H1 (cell line): Measurements from ENCODE around the gene DEFB112. TPM values are rescaled to one million over a fixed set of nuclear protein-coding genes. Genes with fewer than 3 reads are reported as not detected.

Experiments used
- CTCF ChIA-PET: fragments of 300-600 bp; sonication (Branson Sonifier 250); formaldehyde crosslinking; loops from one replicate; lab custom pipeline; 2021; ENCODE audit not compliant: partially characterized antibody; lab: Charles Lee
- POLR2A ChIA-PET: fragments of 300-600 bp; sonication (Branson Sonifier 250); formaldehyde crosslinking; loops from one replicate; lab custom pipeline; 2021; ENCODE audit warnings: inconsistent platforms; ENCODE audit not compliant: partially characterized antibody; lab: Charles Lee
- DNase-seq, 2 experiments: peaks; one replicate each; pipeline versions ENCODE4 v3.0.0 to v3.0.0-alpha.2; 2010 to 2022; ENCODE audit warnings: low spot score in 2 of 2, low read depth in 1 of 2, mixed read lengths in 1 of 2
- FAIRE-seq: peaks from 2 replicates; lab custom pipeline; 2011; peaks lifted over from hg19 to GRCh38; lab: Jason Lieb, UNC
- H2AFZ ChIP-seq: 2 replicates; pipeline ENCODE4 v1.8.1; 2012; ENCODE audit warnings: low read length, inconsistent platforms
- H2AK5ac ChIP-seq: 2 replicates; pipeline ENCODE4 v1.6.1; 2013; ENCODE audit warnings: low read depth, low read length
- H2BK120ac ChIP-seq: replicated peaks from 2 replicates; pipeline ENCODE3; 2013; ENCODE audit warnings: low read depth, low read length, inconsistent platforms
- H2BK12ac ChIP-seq: 2 replicates; pipeline ENCODE4 v1.6.1; 2013; ENCODE audit warnings: low read depth, low read length
- H2BK15ac ChIP-seq: 2 replicates; pipeline ENCODE4 v1.6.1; 2013; ENCODE audit warnings: low read length
- H2BK20ac ChIP-seq: 2 replicates; pipeline ENCODE4 v1.6.1; 2013; ENCODE audit warnings: low read length
- H2BK5ac ChIP-seq: 2 replicates; pipeline ENCODE4 v1.6.1; 2013; ENCODE audit warnings: low read depth, low read length
- H3K14ac ChIP-seq: 2 replicates; pipeline ENCODE4 v1.6.1; 2013; ENCODE audit warnings: inconsistent platforms; ENCODE audit not compliant: insufficient read length
- H3K18ac ChIP-seq: 2 replicates; pipeline ENCODE4 v1.6.1; 2013; ENCODE audit warnings: low read length; ENCODE audit errors: extremely low read depth
- H3K23ac ChIP-seq: 2 replicates; pipeline ENCODE4 v1.6.1; 2013; ENCODE audit warnings: inconsistent platforms; ENCODE audit not compliant: insufficient read length
- H3K23me2 ChIP-seq: 2 replicates; pipeline ENCODE4 v1.6.1; 2013; ENCODE audit warnings: low read depth, low read length
- H3K27ac ChIP-seq: 2 replicates; pipeline ENCODE4 v1.6.1; 2011; ENCODE audit warnings: low read depth, low read length, inconsistent platforms
- H3K27me3 ChIP-seq, 4 experiments: replicated peaks in 1 of 4; 1 replicate in 1 of 4; 2 replicates in 3 of 4; pipeline versions ENCODE4 v1.6.1 to v1.8.1; 2011 to 2013; ENCODE audit warnings: low read length in 3 of 4, mild to moderate bottlenecking in 3 of 4, inconsistent platforms in 2 of 4, mixed read lengths in 2 of 4, moderate library complexity in 1 of 4; ENCODE audit not compliant: control insufficient read depth in 3 of 4, insufficient read depth in 3 of 4; ENCODE audit errors: extremely low read depth in 1 of 4
- H3K36me3 ChIP-seq, 4 experiments: 2 replicates each; pipeline versions ENCODE4 v1.6.1 to v1.8.1; 2011 to 2013; ENCODE audit warnings: mild to moderate bottlenecking in 4 of 4, low read length in 3 of 4, moderate library complexity in 2 of 4, control low read depth in 1 of 4, inconsistent platforms in 1 of 4; ENCODE audit not compliant: insufficient read depth in 4 of 4, control insufficient read depth in 2 of 4
- H3K4ac ChIP-seq: replicated peaks from 2 replicates; pipeline ENCODE3; 2013; ENCODE audit warnings: low read length, low read depth, mixed read lengths, inconsistent platforms; ENCODE audit not compliant: insufficient read length
- H3K4me1 ChIP-seq, 4 experiments: replicated peaks in 1 of 4; 1 replicate in 1 of 4; 2 replicates in 3 of 4; pipeline versions ENCODE4 v1.6.1 to v1.8.1; 2011 to 2013; ENCODE audit warnings: low read length in 3 of 4, inconsistent platforms in 2 of 4, mixed read lengths in 1 of 4; ENCODE audit not compliant: insufficient read depth in 4 of 4, control insufficient read depth in 3 of 4
- H3K4me2 ChIP-seq, 2 experiments: 2 replicates each; pipeline versions ENCODE4 v1.6.1 to v1.8.1; 2011 to 2013; ENCODE audit warnings: low read depth in 2 of 2, low read length in 2 of 2, control low read depth in 1 of 2, inconsistent platforms in 1 of 2, mild to moderate bottlenecking in 1 of 2; ENCODE audit not compliant: insufficient read depth in 1 of 2
- H3K4me3 ChIP-seq, 4 experiments: fragments of 200-600, 300-600 bp in 1 of 4; sonication (generic), shearing (Covaris generic), sonication (Bioruptor Twin) in 1 of 4; 2 replicates each; pipeline versions ENCODE4 v1.5.1 to v1.8.1; 2011 to 2016; ENCODE audit warnings: low read length in 4 of 4, low read depth in 3 of 4, control low read depth in 2 of 4, inconsistent platforms in 2 of 4, mild to moderate bottlenecking in 2 of 4, mixed read lengths in 1 of 4, moderate library complexity in 1 of 4; ENCODE audit not compliant: insufficient read depth in 2 of 4; ENCODE audit errors: extremely low read depth in 1 of 4
- H3K56ac ChIP-seq: replicated peaks from 2 replicates; pipeline ENCODE3; 2013; ENCODE audit warnings: low read depth, mild to moderate bottlenecking, mixed read lengths, low read length, inconsistent platforms; ENCODE audit not compliant: insufficient read length
- H3K79me1 ChIP-seq: 2 replicates; pipeline ENCODE4 v1.6.1; 2013; ENCODE audit warnings: low read depth, low read length, control low read depth
- H3K79me2 ChIP-seq, 2 experiments: 2 replicates each; pipeline versions ENCODE4 v1.6.1 to v1.8.1; 2012 to 2013; ENCODE audit warnings: low read length in 2 of 2, mild to moderate bottlenecking in 2 of 2, inconsistent platforms in 1 of 2; ENCODE audit not compliant: insufficient read depth in 2 of 2, control insufficient read depth in 1 of 2
- H3K9ac ChIP-seq, 4 experiments: replicated peaks in 1 of 4; 1 replicate in 1 of 4; 2 replicates in 3 of 4; pipeline versions ENCODE4 v1.6.1 to v1.8.1; 2011 to 2013; ENCODE audit warnings: low read depth in 3 of 4, low read length in 3 of 4, control low read depth in 2 of 4, mild to moderate bottlenecking in 2 of 4, moderate library complexity in 2 of 4, inconsistent platforms in 1 of 4; ENCODE audit errors: extremely low read depth in 1 of 4
- H3K9me3 ChIP-seq, 2 experiments: 2 replicates each; pipeline versions ENCODE4 v1.6.1 to v1.8.1; 2012 to 2013; ENCODE audit warnings: mild to moderate bottlenecking in 2 of 2, moderate library complexity in 2 of 2, control low read depth in 1 of 2, inconsistent platforms in 1 of 2, low read depth in 1 of 2, low read length in 1 of 2, mixed read lengths in 1 of 2; ENCODE audit not compliant: insufficient read depth in 2 of 2
- H4K20me1 ChIP-seq, 2 experiments: replicated peaks in 1 of 2; 2 replicates each; pipeline versions ENCODE3 to v1.8.1; 2011 to 2013; ENCODE audit warnings: inconsistent platforms in 2 of 2, low read length in 2 of 2, mild to moderate bottlenecking in 1 of 2; ENCODE audit not compliant: insufficient read depth in 2 of 2, control insufficient read depth in 1 of 2
- H4K5ac ChIP-seq: 2 replicates; pipeline ENCODE4 v1.6.1; 2013; ENCODE audit warnings: low read length, low read depth, mixed read lengths, inconsistent platforms; ENCODE audit not compliant: insufficient read length
- H4K8ac ChIP-seq: 2 replicates; pipeline ENCODE4 v1.8.0; 2013; ENCODE audit warnings: mild to moderate bottlenecking, moderate library complexity, low read length, inconsistent platforms; ENCODE audit not compliant: insufficient read depth; ENCODE audit errors: extremely low read depth
- H4K91ac ChIP-seq: replicated peaks from 2 replicates; pipeline ENCODE3; 2013; ENCODE audit warnings: low read length, mixed read lengths, inconsistent platforms; ENCODE audit not compliant: insufficient read length
- CBX5 ChIP-seq: fragments of 300-800, 300-1000 bp; sonication (generic); IDR thresholded peaks from 2 replicates; pipeline ENCODE4 v1.7.1; 2016; ENCODE audit warnings: antibody characterized with exemption, low read length, low read depth
- CHD2 ChIP-seq: IDR thresholded peaks from 2 replicates; pipeline ENCODE4 v1.6.1; 2012; ENCODE audit warnings: low read length, improper control_type of control experiment
- CREB1 ChIP-seq: IDR thresholded peaks from 2 replicates; pipeline ENCODE4 v1.6.1; 2012; ENCODE audit warnings: inconsistent platforms
- EZH2 ChIP-seq: fragments of 200-600 bp; sonication (generic); IDR thresholded peaks from 2 replicates; pipeline ENCODE4 v1.7.1; 2012; ENCODE audit warnings: low read depth, mild to moderate bottlenecking, moderate library complexity, low read length, inconsistent platforms; ENCODE audit not compliant: severe bottlenecking
- MAFK ChIP-seq: IDR thresholded peaks from 2 replicates; pipeline ENCODE4 v1.6.1; 2012; ENCODE audit warnings: low read depth, mild to moderate bottlenecking, improper control_type of control experiment, low read length
- PHF8 ChIP-seq: fragments of 200-600 bp; sonication (generic); conservative IDR thresholded peaks from 2 replicates; pipeline ENCODE4 v1.7.1; 2012; ENCODE audit warnings: low read depth, mild to moderate bottlenecking, inconsistent platforms, low read length, moderate library complexity
- RFX5 ChIP-seq: IDR thresholded peaks from 2 replicates; pipeline ENCODE4 v1.6.1; 2011; ENCODE audit warnings: low read depth, low read length, improper control_type of control experiment, borderline replicate concordance
- SIN3A ChIP-seq, 2 experiments: IDR thresholded peaks in 1 of 2; conservative IDR thresholded peaks in 1 of 2; 2 replicates each; pipeline ENCODE4 v1.6.1; 2011 to 2012; ENCODE audit warnings: low read length in 2 of 2, improper control_type of control experiment in 1 of 2, low read depth in 1 of 2, mild to moderate bottlenecking in 1 of 2
- ZNF274 ChIP-seq: IDR thresholded peaks from 2 replicates; pipeline ENCODE4 v1.7.0; 2012; ENCODE audit warnings: low read length, borderline replicate concordance; ENCODE audit errors: extremely low read depth
- WGBS, 2 experiments: shearing (Covaris generic) in 1 of 2; methylation state at CpG; one replicate each; pipeline versions ENCODE4 v1.1.6 to v1.1.7; 2013 to 2015; ENCODE audit warnings: low lambda C conversion rate in 2 of 2, mixed read lengths in 2 of 2, inconsistent platforms in 1 of 2, low coverage in 1 of 2, missing lambda C conversion rate in 1 of 2; ENCODE audit not compliant: insufficient replicate concordance in 2 of 2, insufficient coverage in 1 of 2, insufficient read length in 1 of 2; ENCODE audit errors: extremely low coverage in 1 of 2, missing lambda C conversion rate in 1 of 2; 5-methylcytosine and 5-hydroxymethylcytosine counted together
- long read RNA-seq, 2 experiments: library from RNA in 1 of 2; library from capped mRNA in 1 of 2; stranded (forward); transcript quantifications; one replicate each; pipeline ENCODE4 v2.0.0, GENCODE V29; 2021; ENCODE audit warnings: inconsistent platforms in 1 of 2
- polyA minus RNA-seq, 3 experiments: library from RNA; depleted of rRNA, polyadenylated mRNA; stranded (reverse); fragments of >200 nt; gene quantifications; 1 replicate in 2 of 3; 2 replicates in 1 of 3; pipeline ENCODE4 v1.2.3, GENCODE V29; 2011
- polyA plus RNA-seq, 7 experiments: library from polyadenylated mRNA; depleted of rRNA in 3 of 7; stranded (reverse) in 5 of 7; unstranded in 2 of 7; fragments of >200 nt in 5 of 7; fragments of 200-250 nt in 2 of 7; gene quantifications; 1 replicate in 5 of 7; 2 replicates in 1 of 7; 4 replicates in 1 of 7; pipeline versions ENCODE4 v1.2.1 to v1.2.3, GENCODE V29; 2011 to 2013; ENCODE audit warnings: missing spikeins in 2 of 7, mixed read lengths in 2 of 7
- total RNA-seq: library from RNA; stranded (reverse); fragmentation: NEBNext Ultra II Directional; extraction: Animal tissue kit (Norgen Biotek cat#: 25700); gene quantifications from 2 replicates; pipeline ENCODE4 v1.2.1, GENCODE V29; 2021
- TF ChIP-seq, protein P1 (sequence below): IDR thresholded peaks from 2 replicates; pipeline ENCODE4 v1.6.1; 2012; ENCODE audit warnings: inconsistent platforms

The DEFB112 gene, protein sequence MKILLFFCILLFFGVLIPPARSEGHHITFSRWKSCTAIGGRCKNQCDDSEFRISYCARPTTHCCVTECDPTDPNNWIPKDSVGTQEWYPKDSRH
- not detected in 2 replicates for total RNA-seq
- not detected in 2 replicates for polyA plus RNA-seq (2011; rRNA removed)
- not detected for polyA plus RNA-seq (2011; cell fraction: cytosol; rRNA removed)
- not detected for polyA plus RNA-seq (2011; cell fraction: nucleus; rRNA removed)
- polyA plus RNA-seq (2012, experiment 1 of 2) = not detected in 4 replicates
- polyA plus RNA-seq (2012, experiment 2 of 2) = not detected
- not detected for polyA plus RNA-seq (2013, experiment 1 of 2)
- not detected for polyA plus RNA-seq (2013, experiment 2 of 2)
- polyA minus RNA-seq (2011; rRNA and poly(A)+ RNA removed) = not detected in 2 replicates
- polyA minus RNA-seq (2011; cell fraction: cytosol; rRNA and poly(A)+ RNA removed) = not detected
- not detected for polyA minus RNA-seq (2011; cell fraction: nucleus; rRNA and poly(A)+ RNA removed)
- long read RNA-seq, experiment 1 = 0 reads
- long read RNA-seq, experiment 2 = 0 reads

DNA sequence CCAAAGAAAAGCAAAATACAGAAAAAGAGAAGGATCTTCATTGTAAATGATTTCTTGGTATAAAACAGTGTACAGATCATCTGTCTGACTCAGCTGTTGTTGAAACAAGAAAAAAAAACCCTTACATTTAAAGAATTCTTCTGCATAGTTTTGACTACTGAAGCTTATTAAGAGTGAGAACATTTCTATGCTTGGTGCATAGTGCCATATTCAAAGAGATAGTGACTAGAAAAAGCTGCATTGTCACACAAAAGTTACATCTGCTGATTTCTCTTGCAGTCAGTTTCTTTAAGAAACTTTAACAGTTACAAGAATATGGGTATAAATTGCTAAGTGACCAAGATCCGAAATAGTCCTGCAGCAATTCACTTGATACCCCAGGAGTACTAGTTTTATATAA is at the start of gene DEFB112:
DEFB112 (minus strand) TSS at position 101 of the 400 bp plus-strand sequence; CDS start at position 41, 60 bp downstream.
- H3K18ac ChIP-seq = no peak within 1 kb of the TSS
- H2BK12ac ChIP-seq = no peak within 1 kb of the TSS
- no peak for FAIRE-seq
- TF ChIP-seq RFX5 = no peak
- TF ChIP-seq ZNF274 = no peak
- TF ChIP-seq MAFK = no peak
- TF ChIP-seq CREB1 = no peak
- no peak for TF ChIP-seq SIN3A (conservative IDR thresholded peaks at IDR 0.05 in 1 of 2, IDR thresholded peaks at IDR 0.05 in 1 of 2; ENCODE audit: low read depth in 1 of 2, low read length in 2 of 2)
- TF ChIP-seq, protein P1, sequence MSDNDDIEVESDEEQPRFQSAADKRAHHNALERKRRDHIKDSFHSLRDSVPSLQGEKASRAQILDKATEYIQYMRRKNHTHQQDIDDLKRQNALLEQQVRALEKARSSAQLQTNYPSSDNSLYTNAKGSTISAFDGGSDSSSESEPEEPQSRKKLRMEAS = no peak
- no peak for TF ChIP-seq CBX5
- TF ChIP-seq CHD2 = no peak
- TF ChIP-seq PHF8 = no peak
- no peak for TF ChIP-seq EZH2

More for the DNA sequence above, at the start of gene DEFB112:
- H3K4me3 ChIP-seq = no peak within 1 kb of the TSS
- POLR2A ChIA-PET = no interaction called here
- H3K23ac ChIP-seq = no peak within 1 kb of the TSS
- no peak within 1 kb of the TSS for H2BK20ac ChIP-seq
- DNase-seq = no peak
- H3K9me3 ChIP-seq = no peaks in the 10 kb centered on the region
- H2BK5ac ChIP-seq = no peak within 1 kb of the TSS
- H3K9ac ChIP-seq = no peak within 1 kb of the TSS
- no peaks in the 10 kb centered on the region for H3K23me2 ChIP-seq
- H3K14ac ChIP-seq = no peak within 1 kb of the TSS
- H3K4ac ChIP-seq = no peak within 1 kb of the TSS
- no peak within 1 kb of the TSS for H4K5ac ChIP-seq
- H3K36me3 ChIP-seq = no peaks in the 10 kb centered on the region
- no peak within 1 kb of the TSS for H2AFZ ChIP-seq
- no peak within 1 kb of the TSS for H4K91ac ChIP-seq
- no peak within 1 kb of the TSS for H3K56ac ChIP-seq
- no peaks in the 10 kb centered on the region for H3K79me1 ChIP-seq
- no peaks in the 10 kb centered on the region for H3K79me2 ChIP-seq
- H4K20me1 ChIP-seq = no peaks in the 10 kb centered on the region
- WGBS, 2 experiments = 83% methylated on average over 1 of the region's 1 CpG; no CpG with 5 or more reads in 1 of the 2 experiments
- CTCF ChIA-PET = interaction anchor here (0.6 to 1.7 kb wide), 4 partner anchors 11 to 95 kb away, joined by 3 to 4 read pairs (median 3); no protein-coding TSS in a partner anchor
- H2BK15ac ChIP-seq = no peak within 1 kb of the TSS
- no peak within 1 kb of the TSS for H2AK5ac ChIP-seq
- no peak within 1 kb of the TSS for H3K4me2 ChIP-seq
- H3K4me1 ChIP-seq = no peaks in the 10 kb centered on the region
- H2BK120ac ChIP-seq = no peak within 1 kb of the TSS
- H3K27ac ChIP-seq = no peak within 1 kb of the TSS
- no peaks in the 10 kb centered on the region for H3K27me3 ChIP-seq
- H4K8ac ChIP-seq = no peak within 1 kb of the TSS
